EH (cell line): ENCODE measurements around the gene FBXL16.

Experiments
- DNase-seq: peaks from one replicate; pipeline ENCODE4 v3.0.0-alpha.2; 2015; ENCODE audit warnings: low read depth

FBXL16 gene

GRCh38 chr16:660459-661183 lies 45.0 kb downstream of the FBXL16 start:
- DNase-seq: peak; percentile 87

DNA sequence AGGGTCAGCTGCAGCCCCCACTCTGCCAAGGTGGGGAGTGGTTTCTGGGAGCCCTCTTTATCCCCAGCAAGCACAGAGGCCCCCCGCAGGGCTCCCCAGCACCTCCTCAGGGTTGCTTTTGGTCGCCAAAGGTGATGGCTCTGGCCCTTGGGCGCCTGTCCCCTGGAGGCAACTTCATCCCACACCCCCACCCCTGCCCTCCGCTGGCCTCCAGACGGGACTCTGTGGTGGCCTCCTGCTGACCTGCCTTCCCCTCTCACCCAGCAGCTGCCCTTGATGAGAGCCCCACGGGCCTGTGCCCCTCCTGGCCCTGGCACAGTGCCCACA lies 45.5 kb downstream of the FBXL16 start:
- no peak for DNase-seq

DNA sequence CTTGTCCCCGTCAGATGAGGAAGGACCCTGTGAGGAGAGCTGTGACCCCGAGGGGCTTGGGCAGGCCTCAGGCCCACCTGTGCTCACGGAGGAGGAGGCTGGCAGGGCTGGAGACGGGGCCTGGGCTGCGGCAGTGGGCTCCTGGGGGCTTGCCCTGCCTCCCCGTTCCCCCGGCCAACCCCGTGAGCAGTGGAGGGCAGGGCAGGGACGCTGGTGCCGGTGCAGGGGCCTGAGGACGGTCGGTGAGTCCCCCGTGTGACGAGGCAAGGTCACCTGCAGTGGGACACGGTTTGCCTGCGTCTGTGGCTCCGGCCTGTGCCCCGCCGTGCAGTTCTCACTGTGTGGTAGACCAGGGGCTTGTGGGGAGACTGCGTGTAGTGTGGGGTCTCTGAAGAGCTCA lies 46.0 kb downstream of the FBXL16 start:
- DNase-seq: no peak

DNA sequence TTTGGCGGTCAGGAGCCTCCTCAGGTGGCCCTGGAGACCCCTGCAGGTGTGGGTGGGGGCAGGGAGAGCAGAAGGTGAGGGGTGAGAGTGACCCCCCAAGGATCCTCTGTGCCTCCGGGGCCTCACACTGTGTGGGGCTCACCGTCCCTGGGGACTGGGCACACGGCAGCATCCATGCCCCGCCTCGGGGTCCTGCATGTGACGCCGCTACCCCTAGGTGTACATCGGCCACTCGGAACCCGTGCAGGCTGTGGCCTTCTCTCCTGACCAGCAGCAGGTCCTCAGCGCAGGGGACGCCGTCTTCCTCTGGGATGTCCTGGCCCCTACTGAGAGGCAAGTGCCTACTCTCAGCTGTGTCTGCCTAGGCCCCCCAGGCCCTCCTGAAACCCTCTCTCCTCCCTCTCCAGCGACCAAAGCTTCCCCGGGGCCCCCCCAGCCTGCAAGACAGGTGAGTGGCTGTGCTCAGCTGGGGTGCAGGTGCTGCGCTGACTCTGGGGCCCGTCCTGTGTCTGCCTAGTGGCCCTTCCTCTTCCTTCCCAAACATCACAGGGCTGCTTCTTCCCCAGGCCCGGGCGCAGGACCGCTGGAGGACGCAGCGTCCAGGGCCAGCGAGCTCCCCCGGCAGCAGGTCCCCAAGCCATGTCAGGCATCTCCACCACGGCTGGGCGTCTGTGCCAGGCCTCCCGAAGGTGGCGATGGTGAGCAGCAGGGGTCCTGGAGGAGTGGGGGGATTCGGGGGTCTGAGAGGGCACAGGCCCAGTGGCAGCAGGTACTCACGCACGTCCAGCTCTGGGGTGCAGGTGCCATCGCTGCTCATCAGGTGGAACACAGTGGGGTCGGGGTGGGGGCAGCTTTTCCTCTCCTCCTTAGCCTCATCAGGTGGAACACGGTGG lies 46.7 kb downstream of the FBXL16 start:
- DNase-seq: no peak

DNA sequence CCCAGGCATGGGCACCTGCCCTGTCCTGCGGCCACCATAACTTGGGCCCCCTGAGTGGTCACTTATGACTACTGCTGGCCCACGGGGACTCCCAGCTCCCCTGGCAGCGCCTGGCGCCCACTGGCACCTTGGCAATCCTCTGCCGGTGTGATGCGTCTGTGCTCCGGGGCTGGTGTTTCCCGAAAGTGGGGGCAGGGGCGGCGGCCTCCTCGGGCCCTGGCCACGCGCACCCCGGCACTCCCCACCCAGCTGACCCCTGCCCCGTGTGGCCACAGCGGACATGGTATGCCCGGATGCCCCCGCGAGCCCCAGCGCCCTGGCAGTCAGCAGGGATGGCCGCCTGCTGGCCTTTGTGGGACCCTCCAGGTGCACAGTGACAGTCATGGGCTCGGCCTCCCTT lies 48.1 kb downstream of the FBXL16 start:
- DNase-seq: no peak

DNA sequence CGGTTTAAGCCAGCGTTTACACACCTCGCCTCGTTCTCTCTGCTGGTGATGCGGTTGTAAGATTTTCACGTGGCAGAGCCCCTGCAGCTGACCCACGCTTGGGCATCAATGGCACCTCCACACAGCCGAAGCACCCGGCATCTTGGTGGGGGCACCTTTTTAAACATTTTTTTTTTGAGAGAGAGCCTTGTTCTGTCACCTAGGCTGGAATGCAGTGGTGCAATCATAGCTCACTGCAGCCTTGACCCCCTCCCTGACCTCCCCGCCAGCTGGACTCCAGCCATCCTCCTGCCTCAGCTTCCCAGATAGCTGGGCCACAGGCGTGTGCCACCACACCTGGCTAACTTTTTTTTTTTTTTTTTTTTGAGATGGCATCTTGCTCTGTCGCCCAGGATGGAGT lies 51.6 kb downstream of the FBXL16 start:
- no peak for DNase-seq

GRCh38 chr16:652454-653305 lies 52.9 kb downstream of the FBXL16 start:
- DNase-seq: no peak

DNA sequence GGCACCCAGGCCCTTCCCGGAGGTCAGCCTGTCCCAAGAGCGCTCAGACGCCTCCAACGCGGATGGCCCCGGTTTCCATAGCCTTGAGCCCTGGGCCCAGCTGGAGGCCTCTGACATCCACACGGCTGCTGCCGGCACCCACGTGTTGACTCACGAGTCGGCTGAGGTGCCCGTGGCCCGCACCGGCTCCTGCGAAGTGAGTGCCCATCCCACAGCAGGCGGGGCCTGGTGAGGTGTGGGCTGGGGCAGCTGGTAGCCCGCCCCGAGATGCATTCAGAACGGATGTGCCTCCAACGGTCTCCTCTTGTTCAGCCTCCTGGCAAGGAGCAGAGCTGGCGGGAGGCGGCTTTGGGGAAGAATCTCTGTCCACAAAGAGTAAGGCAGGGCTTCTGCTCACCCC lies 53.8 kb downstream of the FBXL16 start:
- no peak for DNase-seq

DNA sequence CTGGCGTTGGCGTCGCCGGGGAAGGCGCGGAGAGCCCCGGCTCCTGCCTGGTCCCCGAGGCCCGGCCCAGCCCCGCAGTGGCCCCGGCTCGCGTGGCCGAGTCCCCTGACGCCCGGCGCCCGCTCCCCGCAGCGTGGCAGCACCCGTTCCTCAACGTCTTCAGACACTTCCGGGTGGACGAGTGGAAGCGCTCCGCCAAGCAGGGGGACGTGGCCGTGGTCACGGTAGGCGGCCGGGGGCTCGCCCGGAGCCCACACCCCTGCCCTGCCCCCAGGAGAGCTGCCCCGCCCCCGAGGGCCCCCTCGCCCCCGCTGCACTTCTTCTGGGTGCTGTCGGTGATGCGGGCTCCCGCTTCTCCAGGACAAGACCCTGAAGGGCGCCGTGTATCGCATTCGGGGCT lies 56.0 kb downstream of the FBXL16 start:
- peak; percentile 39 for DNase-seq

DNA sequence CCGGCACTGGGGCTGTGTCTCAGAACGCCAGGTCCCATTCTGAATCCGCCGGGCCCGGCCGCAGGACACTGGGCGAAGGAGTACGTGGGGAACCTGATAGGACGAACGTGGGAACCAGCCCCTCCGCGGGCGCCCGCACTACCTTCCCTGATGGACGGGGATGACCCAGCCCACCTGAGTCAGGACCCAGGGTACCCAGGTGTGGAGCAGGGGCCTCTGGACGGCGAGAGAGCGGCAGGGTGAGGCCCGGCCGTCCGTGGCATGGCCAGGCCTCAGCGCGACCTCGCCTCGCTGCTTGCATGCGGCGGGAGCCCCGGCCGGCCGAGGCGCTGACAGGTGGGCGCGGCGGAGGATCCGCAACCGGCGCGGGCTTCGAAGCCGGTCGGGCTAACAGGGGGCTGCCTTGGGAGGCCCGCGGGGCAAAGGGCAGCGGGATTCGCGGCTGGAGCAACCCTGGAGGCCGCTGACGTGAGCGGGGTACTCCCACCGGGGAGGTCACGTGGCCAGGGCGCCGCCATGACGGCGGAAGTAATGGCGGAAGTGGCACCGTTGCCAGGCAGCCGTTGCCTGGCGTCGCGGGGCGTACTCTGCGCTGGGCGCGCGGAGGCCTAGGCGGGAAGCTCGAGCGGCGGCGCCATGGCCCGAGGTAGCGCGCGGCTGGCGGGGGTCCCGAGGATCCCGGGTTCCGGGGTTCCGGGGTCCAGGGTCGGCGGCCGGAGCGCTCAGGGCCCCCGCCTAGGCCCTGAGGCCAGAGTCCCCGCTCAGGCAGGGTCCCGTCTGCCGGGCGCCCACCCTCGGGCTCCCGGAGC lies 56.6 kb downstream of the FBXL16 start, which contains the start of gene WDR90:
Gene WDR90 (plus strand): TSS at position 585 of the 809 bp plus-strand sequence. CDS start 52 bp downstream, at position 637.
- DNase-seq: peak; percentile 91

DNA sequence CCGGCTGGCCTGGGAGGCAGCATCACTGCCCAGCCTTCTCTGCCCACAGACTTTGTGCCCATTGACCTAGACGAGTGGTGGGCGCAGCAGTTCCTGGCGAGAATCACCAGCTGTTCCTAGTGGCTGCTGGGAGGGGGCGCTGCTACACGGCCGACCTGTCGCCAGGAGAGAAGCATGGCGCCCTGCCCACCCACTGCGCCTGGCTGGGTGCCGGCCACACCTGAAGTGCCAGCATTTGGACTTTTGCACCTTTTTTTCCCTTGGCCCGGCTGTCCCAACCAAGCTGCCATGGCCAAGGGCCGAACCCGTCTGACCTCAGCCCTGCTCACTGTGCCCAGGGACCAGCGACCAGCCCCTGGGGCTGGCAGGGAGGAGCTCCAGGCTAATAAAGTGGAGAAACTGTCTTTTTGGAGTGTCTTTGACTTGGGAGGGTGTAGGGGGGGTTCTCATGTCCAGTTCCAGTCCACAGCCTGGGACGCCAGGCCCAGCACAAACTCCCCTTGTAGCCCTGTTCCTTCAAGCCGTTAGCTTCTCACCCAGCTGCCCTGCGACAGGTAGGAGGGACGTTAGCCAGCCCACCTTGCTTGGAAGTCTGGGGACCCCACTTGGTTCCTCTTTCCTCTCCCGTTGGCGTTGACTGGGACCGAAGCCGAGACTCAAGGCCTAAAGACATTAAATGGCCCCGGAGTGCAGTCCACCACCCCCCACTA lies 57.4 kb downstream of the FBXL16 start:
- peak; percentile 33 for DNase-seq

DNA sequence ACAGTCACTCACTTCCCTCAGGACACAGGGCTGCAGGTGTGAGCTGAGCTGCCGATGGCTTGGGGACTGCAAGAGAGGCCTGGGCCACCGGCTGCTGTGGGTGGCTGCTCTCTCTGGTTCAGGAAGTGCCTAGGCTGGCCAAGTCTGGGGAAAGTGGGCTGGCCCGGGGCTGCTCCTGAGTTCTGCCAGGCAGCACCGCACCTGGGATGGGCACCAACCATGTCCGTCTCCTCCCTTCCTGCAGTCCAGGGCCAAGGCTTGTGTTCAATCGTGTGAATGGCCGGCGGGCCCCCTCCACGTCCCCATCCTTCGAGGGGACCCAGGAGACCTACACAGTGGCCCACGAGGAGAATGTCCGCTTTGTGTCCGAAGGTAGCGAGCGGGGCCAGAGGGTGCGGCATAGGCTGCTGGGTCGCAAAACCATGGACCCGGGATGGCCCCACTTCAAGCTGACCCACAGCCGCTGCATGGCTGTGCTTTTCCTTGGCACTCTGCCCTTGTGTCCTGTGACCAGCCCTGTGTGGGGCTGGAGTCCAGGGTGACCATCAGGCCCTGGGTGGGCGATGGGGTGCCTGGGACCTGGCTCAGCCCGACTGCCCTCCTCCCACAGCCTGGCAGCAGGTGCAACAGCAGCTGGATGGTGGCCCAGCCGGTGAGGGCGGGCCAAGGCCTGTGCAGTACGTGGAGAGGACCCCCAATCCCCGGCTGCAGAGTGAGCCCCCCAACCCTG lies 58.3 kb downstream of the FBXL16 start:
- no peak for DNase-seq

- DNase-seq: no peak
Measured at GRCh38 chr16:646679-647172, 58.9 kb downstream of the FBXL16 start.

- no peak for DNase-seq
Measured at GRCh38 chr16:645852-646678, 59.5 kb downstream of the FBXL16 start.

DNA sequence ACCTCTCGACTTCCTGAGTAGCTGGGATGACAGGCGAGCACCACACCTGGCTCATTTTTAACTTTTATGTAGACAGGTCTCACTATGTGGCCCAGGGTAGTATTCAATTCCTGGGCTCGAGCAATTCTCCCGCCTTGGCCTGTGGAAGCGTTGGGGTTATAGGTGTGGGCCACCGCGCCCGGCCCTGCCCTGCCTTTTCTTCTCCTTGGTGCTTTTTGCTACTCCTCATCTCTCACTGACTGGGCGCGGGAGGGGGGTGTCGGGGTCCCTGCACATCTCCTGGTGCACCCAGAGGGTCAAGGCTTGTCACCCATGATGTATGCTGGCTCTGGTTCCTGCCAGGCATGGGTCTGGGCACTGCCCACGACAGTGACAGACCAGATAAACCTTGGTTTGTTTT lies 61.0 kb downstream of the FBXL16 start:
- DNase-seq: no peak

DNA sequence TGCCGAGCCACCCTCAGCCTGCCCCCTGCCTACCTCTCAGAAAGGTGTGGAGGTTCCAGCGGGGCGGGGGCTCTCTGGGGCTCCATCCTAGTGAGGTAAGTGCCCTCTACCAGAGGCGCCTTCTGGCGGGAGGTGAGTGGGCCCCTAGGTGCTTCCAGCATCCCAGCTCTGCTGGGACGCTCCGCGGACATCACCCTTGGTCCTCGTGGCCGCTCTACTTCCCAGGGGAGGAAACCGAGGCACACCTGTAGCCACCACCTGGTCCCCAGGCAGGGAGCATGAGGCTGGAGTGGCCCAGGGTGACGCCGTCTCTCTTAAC lies 62.6 kb downstream of the FBXL16 start:
- DNase-seq: no peak
